ENCODE results near the gene PAPOLA.

The PAPOLA gene

GRCh38 chr14:96516351-96516750 is 14.2 kb downstream of the PAPOLA start:
- DNase-seq (ENCODE audit: low read depth): no peak
- H3K4me3 ChIP-seq (ENCODE audit: control insufficient read depth, low read depth, low read length): no peak overlapping the region
- TF ChIP-seq CTCF (IDR thresholded peaks at IDR 0.05; ENCODE audit: control insufficient read depth, insufficient read depth, low read depth, low read length, missing control alignments): no peak

GRCh38 chr14:96519970-96520369 is 17.8 kb downstream of the PAPOLA start:
- TF ChIP-seq CTCF (IDR thresholded peaks at IDR 0.05; ENCODE audit: control insufficient read depth, insufficient read depth, low read depth, low read length, missing control alignments): no peak
- no peak overlapping the region for H3K4me3 ChIP-seq (ENCODE audit: control insufficient read depth, low read depth, low read length)
- DNase-seq (ENCODE audit: low read depth): no peak

GRCh38 chr14:96525452-96525851 is 23.3 kb downstream of the PAPOLA start:
- TF ChIP-seq CTCF (IDR thresholded peaks at IDR 0.05; ENCODE audit: control insufficient read depth, insufficient read depth, low read depth, low read length, missing control alignments): no peak
- H3K4me3 ChIP-seq (ENCODE audit: control insufficient read depth, low read depth, low read length): no peak overlapping the region
- DNase-seq (ENCODE audit: low read depth): no peak

- DNase-seq (ENCODE audit: low read depth): no peak
- no peak for TF ChIP-seq CTCF (IDR thresholded peaks at IDR 0.05; ENCODE audit: control insufficient read depth, insufficient read depth, low read depth, low read length, missing control alignments)
- H3K4me3 ChIP-seq (ENCODE audit: control insufficient read depth, low read depth, low read length): no peak overlapping the region
Observed at GRCh38 chr14:96532632-96533031, 30.4 kb downstream of the PAPOLA start.

- no peak overlapping the region for H3K4me3 ChIP-seq (ENCODE audit: control insufficient read depth, low read depth, low read length)
- TF ChIP-seq CTCF (IDR thresholded peaks at IDR 0.05; ENCODE audit: control insufficient read depth, insufficient read depth, low read depth, low read length, missing control alignments): no peak
- no peak for DNase-seq (ENCODE audit: low read depth)
Observed at GRCh38 chr14:96536807-96537206, 34.6 kb downstream of the PAPOLA start.

GRCh38 chr14:96538097-96538989 is 36.2 kb downstream of the PAPOLA start:
- TF ChIP-seq CTCF (IDR thresholded peaks at IDR 0.05; ENCODE audit: control insufficient read depth, insufficient read depth, low read depth, low read length, missing control alignments): no peak
- DNase-seq (ENCODE audit: low read depth): no peak
- H3K4me3 ChIP-seq (ENCODE audit: control insufficient read depth, low read depth, low read length): no peak overlapping the region

Data from AG09309 (cell line).